Globus pallidus (tissue), 1 donor: ENCODE measurements around the gene COPZ2.

Experiments used
- DNase-seq: peaks from one replicate; pipeline ENCODE4 v3.0.0-alpha.2; 2015; ENCODE audit warnings: low spot score

The COPZ2 gene

DNA sequence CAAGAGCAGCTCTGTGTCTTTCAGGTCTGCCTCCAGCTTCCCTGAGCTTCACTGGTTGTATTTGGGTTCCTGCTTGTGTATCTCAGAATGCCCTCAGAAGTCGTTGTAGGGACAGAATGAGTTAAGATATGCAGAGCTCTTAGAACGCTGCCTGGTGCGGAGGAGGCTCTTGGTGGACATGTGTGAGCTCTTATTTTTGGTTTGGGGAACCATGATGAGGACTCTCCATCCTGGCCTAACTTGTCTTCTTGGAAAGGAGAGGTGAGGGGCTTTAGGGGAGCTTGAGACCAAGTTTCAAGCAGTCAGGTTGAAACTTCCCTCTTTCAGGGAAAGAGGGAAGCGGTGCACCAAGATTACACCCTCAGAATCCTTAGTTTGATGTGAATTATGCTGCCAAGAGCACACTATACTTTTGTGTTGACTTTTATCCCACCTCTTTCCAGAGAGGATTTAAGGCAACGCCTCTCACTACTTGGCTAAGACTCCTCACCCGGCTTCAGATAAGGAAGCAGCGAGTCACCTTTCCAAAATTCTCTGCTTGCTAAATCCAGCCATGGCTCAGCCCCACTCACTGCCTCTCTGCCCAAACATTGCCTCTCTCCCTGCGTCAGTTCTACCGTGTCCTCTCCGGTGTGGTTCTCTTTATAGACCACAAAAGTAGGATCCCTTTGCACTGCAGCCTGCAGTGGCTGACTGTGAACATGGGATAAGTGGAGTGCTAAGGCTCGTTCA, 53.9 kb downstream of the COPZ2 start:
- no peak for DNase-seq

- DNase-seq, result no peak
These were observed 54.8 kb downstream of the COPZ2 start for GRCh38 chr17:47982645-47983390.

- DNase-seq, result no peak
These were observed 55.4 kb downstream of the COPZ2 start for GRCh38 chr17:47982091-47982617.

GRCh38 chr17:47981462-47981861, 56.1 kb downstream of the COPZ2 start:
- DNase-seq, result no peak

DNA sequence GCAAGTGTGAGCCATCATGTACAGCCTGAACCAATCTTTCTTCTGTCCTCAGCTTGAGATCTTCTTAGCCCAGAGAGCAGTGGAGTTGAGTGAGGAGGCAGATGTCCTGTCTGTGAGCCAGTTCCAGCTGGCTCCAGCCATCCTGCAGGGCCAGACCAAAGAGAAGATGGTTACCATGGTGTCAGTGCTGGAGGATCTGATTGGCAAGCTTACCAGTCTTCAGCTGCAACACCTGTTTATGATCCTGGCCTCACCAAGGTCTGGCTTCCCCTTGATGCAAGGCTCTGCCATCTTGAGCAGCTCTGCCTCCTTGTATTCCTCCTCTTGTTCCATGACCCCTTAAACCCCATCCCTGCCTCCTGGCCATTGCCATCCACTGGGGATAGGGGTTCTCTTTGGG, 57.1 kb downstream of the COPZ2 start:
- DNase-seq, result no peak

DNA sequence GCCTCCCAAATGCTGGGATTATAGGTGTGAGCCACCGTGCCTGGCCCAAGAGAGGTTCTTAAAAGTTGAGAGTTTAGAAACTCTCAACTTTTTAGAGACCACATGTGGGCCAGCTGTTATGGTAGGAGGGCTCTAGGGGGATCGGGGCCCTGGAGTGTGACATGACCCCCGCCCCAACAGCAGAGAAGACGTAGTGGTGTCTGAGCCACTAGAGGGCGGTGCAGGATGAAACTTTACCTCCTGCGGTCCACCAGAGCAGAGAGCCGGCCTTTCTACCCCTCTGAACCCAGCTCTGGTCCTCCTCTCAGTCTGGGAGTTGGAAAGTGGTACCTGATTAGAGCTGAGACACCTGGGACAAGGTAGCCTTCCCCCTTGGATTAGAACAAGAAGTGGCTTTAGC, 59.3 kb downstream of the COPZ2 start:
- peak; percentile 39 for DNase-seq
